HepG2 (cell line): ENCODE measurements around the gene ROS1. TPM values are rescaled to one million over a fixed set of nuclear protein-coding genes. Genes with fewer than 3 reads are reported as not detected.

ENCODE experiments used
- ARID4A ChIP-seq: sonication (generic); formaldehyde crosslinking; IDR thresholded peaks from 2 replicates; pipeline ENCODE4 v1.5.0; 2020; ENCODE audit warnings: mild to moderate bottlenecking, missing genetic modification reagents, borderline replicate concordance
- EEA1 ChIP-seq: sonication (generic); formaldehyde crosslinking; IDR thresholded peaks from 2 replicates; pipeline ENCODE4 v1.5.1; 2020; ENCODE audit warnings: mild to moderate bottlenecking, missing genetic modification reagents, borderline replicate concordance
- ELF1 ChIP-seq: sonication (generic); formaldehyde crosslinking; IDR thresholded peaks from 2 replicates; pipeline ENCODE4 v1.4.0; 2020; ENCODE audit warnings: missing genetic modification reagents
- ELF3 ChIP-seq: IDR thresholded peaks from 2 replicates; pipeline ENCODE4 v1.6.1; 2016; ENCODE audit warnings: missing genetic modification reagents, missing compliant biosample characterization
- FOSL2 ChIP-seq: sonication (generic); formaldehyde crosslinking; IDR thresholded peaks from 2 replicates; pipeline ENCODE4 v1.4.0; 2020; ENCODE audit warnings: missing genetic modification reagents
- FOXK1 ChIP-seq: sonication (generic); formaldehyde crosslinking; IDR thresholded peaks from 2 replicates; pipeline ENCODE4 v1.4.0; 2020; ENCODE audit warnings: low read depth, missing genetic modification reagents, borderline replicate concordance
- IRF9 ChIP-seq: sonication (generic); formaldehyde crosslinking; IDR thresholded peaks from 2 replicates; pipeline ENCODE4 v1.8.0; 2022; ENCODE audit warnings: missing genetic modification reagents, mild to moderate bottlenecking, borderline replicate concordance
- NFKBIZ ChIP-seq: IDR thresholded peaks from 2 replicates; pipeline ENCODE4 v1.6.1; 2018; ENCODE audit warnings: missing genetic modification reagents, missing compliant biosample characterization
- NR2F2 ChIP-seq: IDR thresholded peaks from 2 replicates; pipeline ENCODE4 v1.6.1; 2012; ENCODE audit warnings: low read depth, inconsistent platforms, borderline replicate concordance
- RXRB ChIP-seq: IDR thresholded peaks from 2 replicates; pipeline ENCODE4 v1.6.1; 2016; ENCODE audit warnings: borderline replicate concordance, missing genetic modification reagents, missing compliant biosample characterization
- SMAD1 ChIP-seq: sonication (generic); formaldehyde crosslinking; IDR thresholded peaks from 2 replicates; pipeline ENCODE4 v1.4.0; 2020; ENCODE audit warnings: missing genetic modification reagents, low read depth, mild to moderate bottlenecking, borderline replicate concordance
- SRSF1 ChIP-seq: fragments of 200-400 bp; formaldehyde crosslinking; optimal IDR thresholded peaks from 2 replicates; pipeline ENCODE3; 2017; ENCODE audit warnings: mild to moderate bottlenecking, low read depth, low read length, moderate library complexity
- TBX3 ChIP-seq: fragments of 450-650 bp; IDR thresholded peaks from 2 replicates; pipeline ENCODE4 v1.6.1; 2017; ENCODE audit warnings: antibody characterized with exemption, mild to moderate bottlenecking, inconsistent platforms, borderline replicate concordance
- WIZ ChIP-seq: sonication (generic); formaldehyde crosslinking; IDR thresholded peaks from 2 replicates; pipeline ENCODE4 v1.5.1; 2020; ENCODE audit warnings: mild to moderate bottlenecking, missing genetic modification reagents
- ZBTB21 ChIP-seq: sonication (generic); formaldehyde crosslinking; IDR thresholded peaks from 2 replicates; pipeline ENCODE4 v1.4.0; 2020; ENCODE audit warnings: missing genetic modification reagents
- ZBTB25 ChIP-seq: IDR thresholded peaks from 2 replicates; pipeline ENCODE4 v1.6.1; 2018; ENCODE audit warnings: missing genetic modification reagents
- ZNF234 ChIP-seq: sonication (generic); formaldehyde crosslinking; conservative IDR thresholded peaks from 2 replicates; pipeline ENCODE4 v1.5.1; 2020; ENCODE audit warnings: mild to moderate bottlenecking, missing genetic modification reagents
- ZNF253 ChIP-seq: sonication (generic); formaldehyde crosslinking; IDR thresholded peaks from 2 replicates; pipeline ENCODE4 v1.8.0; 2022; ENCODE audit warnings: mild to moderate bottlenecking, missing genetic modification reagents, borderline replicate concordance
- ZNF660 ChIP-seq: sonication (generic); formaldehyde crosslinking; IDR thresholded peaks from 2 replicates; pipeline ENCODE4 v1.5.1; 2020; ENCODE audit warnings: mild to moderate bottlenecking, low read depth, missing genetic modification reagents, borderline replicate concordance
- ZNF710 ChIP-seq: sonication (generic); formaldehyde crosslinking; IDR thresholded peaks from 2 replicates; pipeline ENCODE4 v1.5.0; 2020; ENCODE audit warnings: mild to moderate bottlenecking, missing genetic modification reagents, borderline replicate concordance
- ZNF776 ChIP-seq: sonication (generic); formaldehyde crosslinking; IDR thresholded peaks from 2 replicates; pipeline ENCODE4 v1.4.0; 2020; ENCODE audit warnings: mild to moderate bottlenecking, missing genetic modification reagents
- ZNF792 ChIP-seq: IDR thresholded peaks from 2 replicates; pipeline ENCODE4 v1.6.1; 2016
- ZNF878 ChIP-seq: sonication (generic); formaldehyde crosslinking; IDR thresholded peaks from 2 replicates; pipeline ENCODE4 v1.8.1; 2023; ENCODE audit warnings: mild to moderate bottlenecking, missing genetic modification reagents, moderate library complexity
- polyA plus RNA-seq, 8 experiments: library from polyadenylated mRNA; depleted of rRNA in 3 of 8; stranded (reverse) in 7 of 8; unstranded in 1 of 8; fragments of >200 nt; fragmentation: Illumina TruSeq in 4 of 8; extraction: Trizol in 4 of 8; gene quantifications; 2 replicates each; pipeline versions ENCODE4 v1.2.1 to v1.2.3, GENCODE V29; 2011 to 2016; ENCODE audit warnings: low read depth in 4 of 8, missing spikeins in 1 of 8, mixed read lengths in 1 of 8; ENCODE audit not compliant: insufficient read depth in 1 of 8
- total RNA-seq, 5 experiments: library from RNA; depleted of rRNA; stranded (reverse); fragments of >200 nt; fragmentation: Illumina TruSeq; extraction: Trizol; gene quantifications; 2 replicates each; pipeline ENCODE4 v1.2.3, GENCODE V29; 2016; ENCODE audit warnings: low read depth in 1 of 5

ROS1 gene
- total and polyA plus RNA-seq, 2 of the 13 experiments (the other 11 are each of a cell fraction or from before 2014, with no cell fraction given): not detected

GRCh38 chr6:117441824-117442264 lies 16.1 kb upstream of the ROS1 start (continued):
- peak; percentile 81 for TF ChIP-seq ELF3
- peak; percentile 53; the same call in 1 of the 2 replicates for TF ChIP-seq FOXK1 (CRISPR knock-in tag)
- TF ChIP-seq ELF1 (CRISPR knock-in tag): no peak
- TF ChIP-seq ZNF710 (CRISPR knock-in tag): no peak
- no peak for TF ChIP-seq SRSF1
- no peak for TF ChIP-seq ZNF660 (CRISPR knock-in tag)
- TF ChIP-seq EEA1: no peak
- TF ChIP-seq ZNF776 (CRISPR knock-in tag): no peak
- TF ChIP-seq ZNF234 (CRISPR knock-in tag): no peak
- peak; percentile 32; the same call in 1 of the 2 replicates for TF ChIP-seq ZNF878 (CRISPR knock-in tag)
- TF ChIP-seq TBX3: peak; percentile 66; the same call in 1 of the 2 replicates
- peak; percentile 72; the same call in 1 of the 2 replicates for TF ChIP-seq NR2F2
- no peak for TF ChIP-seq ARID4A (CRISPR knock-in tag)
- peak; percentile 81; the same call in 1 of the 2 replicates for TF ChIP-seq ZNF792 (CRISPR knock-in tag)
- peak; percentile 78 for TF ChIP-seq RXRB (CRISPR knock-in tag)
- TF ChIP-seq ZNF253: no peak
- no peak for TF ChIP-seq WIZ (CRISPR knock-in tag)
- peak; percentile 63 for TF ChIP-seq FOSL2 (CRISPR knock-in tag)
- peak; percentile 26; the same call in 1 of the 2 replicates for TF ChIP-seq ZBTB21
- no peak for TF ChIP-seq SMAD1 (CRISPR knock-in tag)
- TF ChIP-seq NFKBIZ (CRISPR knock-in tag): peak; percentile 94
- TF ChIP-seq IRF9 (CRISPR knock-in tag): no peak
- TF ChIP-seq ZBTB25 (CRISPR knock-in tag): peak; percentile 93
